Epithelial cell of proximal tubule (primary cell): ENCODE data around the gene NFKBIE. TPM values are rescaled to one million over a fixed set of nuclear protein-coding genes. Genes with fewer than 3 reads are reported as not detected.

Source experiments
- DNase-seq: peaks from one replicate; pipeline ENCODE4 v3.0.0-alpha.2; 2011; ENCODE audit warnings: low read depth
- H3K4me3 ChIP-seq: 2 replicates; pipeline ENCODE4 v1.5.1; 2011; ENCODE audit warnings: low read depth, mild to moderate bottlenecking, low read length
- total RNA-seq: library from RNA; depleted of rRNA; stranded (reverse); fragments of >200 nt; gene quantifications from 2 replicates; pipeline ENCODE4 v1.2.3, GENCODE V29; 2015
- TF ChIP-seq, protein P1 (sequence below): conservative IDR thresholded peaks from 2 replicates; pipeline ENCODE4 v1.5.1; 2012; ENCODE audit warnings: low read depth, mild to moderate bottlenecking, low read length

Gene NFKBIE
- total RNA-seq, 1 donor from 2014 or later: 131 TPM

DNA sequence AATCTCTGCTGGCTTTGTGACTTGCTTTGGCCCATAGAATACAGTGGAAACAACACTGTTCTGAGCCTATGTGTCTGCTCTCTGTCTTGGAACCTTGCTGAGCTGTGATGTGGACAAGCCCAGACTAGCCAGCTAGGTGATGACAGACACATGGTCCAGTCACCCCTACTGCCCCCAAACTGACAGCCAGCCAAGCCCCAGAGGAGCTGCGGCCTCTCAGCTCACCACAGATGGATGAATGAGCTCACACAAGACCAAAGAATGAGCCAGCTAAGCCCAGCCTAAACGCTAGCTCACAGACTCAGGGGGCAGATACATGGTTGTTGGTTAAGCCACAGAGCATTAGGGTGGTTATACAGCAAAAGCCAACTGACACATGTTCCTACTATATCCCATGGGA lies 43.7 kb upstream of the NFKBIE start:
- H3K4me3 ChIP-seq: no peak overlapping the region
- DNase-seq: no peak
- TF ChIP-seq, protein P1, sequence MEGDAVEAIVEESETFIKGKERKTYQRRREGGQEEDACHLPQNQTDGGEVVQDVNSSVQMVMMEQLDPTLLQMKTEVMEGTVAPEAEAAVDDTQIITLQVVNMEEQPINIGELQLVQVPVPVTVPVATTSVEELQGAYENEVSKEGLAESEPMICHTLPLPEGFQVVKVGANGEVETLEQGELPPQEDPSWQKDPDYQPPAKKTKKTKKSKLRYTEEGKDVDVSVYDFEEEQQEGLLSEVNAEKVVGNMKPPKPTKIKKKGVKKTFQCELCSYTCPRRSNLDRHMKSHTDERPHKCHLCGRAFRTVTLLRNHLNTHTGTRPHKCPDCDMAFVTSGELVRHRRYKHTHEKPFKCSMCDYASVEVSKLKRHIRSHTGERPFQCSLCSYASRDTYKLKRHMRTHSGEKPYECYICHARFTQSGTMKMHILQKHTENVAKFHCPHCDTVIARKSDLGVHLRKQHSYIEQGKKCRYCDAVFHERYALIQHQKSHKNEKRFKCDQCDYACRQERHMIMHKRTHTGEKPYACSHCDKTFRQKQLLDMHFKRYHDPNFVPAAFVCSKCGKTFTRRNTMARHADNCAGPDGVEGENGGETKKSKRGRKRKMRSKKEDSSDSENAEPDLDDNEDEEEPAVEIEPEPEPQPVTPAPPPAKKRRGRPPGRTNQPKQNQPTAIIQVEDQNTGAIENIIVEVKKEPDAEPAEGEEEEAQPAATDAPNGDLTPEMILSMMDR: no peak

DNA sequence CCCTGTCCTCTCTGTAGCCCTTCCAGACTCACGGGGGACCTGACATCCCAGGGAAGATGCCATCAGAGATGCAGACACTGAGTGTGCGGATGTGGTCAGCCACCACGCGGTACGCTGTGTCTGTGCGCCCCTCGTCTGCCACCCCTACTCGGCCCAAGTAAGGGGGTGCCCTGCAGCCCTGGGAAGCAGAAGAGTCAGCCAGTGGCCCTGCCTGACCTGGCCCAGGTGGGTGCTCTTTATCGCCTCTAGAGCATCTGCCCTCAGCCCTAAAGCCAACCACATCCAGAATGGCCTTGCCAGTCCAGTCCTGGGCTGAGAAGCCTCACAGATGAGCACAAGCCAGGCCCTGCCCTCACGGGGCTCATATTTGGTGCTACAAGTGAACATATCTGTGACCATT lies 41.9 kb upstream of the NFKBIE start:
- H3K4me3 ChIP-seq: no peak overlapping the region
- no peak for DNase-seq
- TF ChIP-seq, protein P1: no peak

DNA sequence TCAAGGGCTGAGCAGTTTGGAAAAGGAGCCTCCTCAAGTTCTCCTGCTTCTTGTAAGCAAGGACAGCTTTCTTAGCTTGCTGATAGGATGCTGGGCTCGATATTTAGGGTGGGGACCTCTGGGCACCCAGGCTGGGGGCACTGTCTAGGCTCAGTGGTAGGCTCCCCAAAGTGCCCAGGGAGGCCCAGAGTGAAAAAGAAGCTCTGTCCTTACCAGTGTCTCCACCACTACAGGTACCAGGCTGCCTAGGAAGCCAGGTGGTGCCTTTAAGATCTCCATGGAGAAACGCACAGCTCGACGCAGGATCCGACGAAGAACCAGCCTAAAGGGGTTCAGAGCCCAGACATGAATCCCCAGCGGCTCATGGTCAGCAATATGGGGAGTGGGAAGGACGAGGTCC lies 41.4 kb upstream of the NFKBIE start:
- H3K4me3 ChIP-seq: no peak overlapping the region
- TF ChIP-seq, protein P1: no peak
- DNase-seq: no peak

DNA sequence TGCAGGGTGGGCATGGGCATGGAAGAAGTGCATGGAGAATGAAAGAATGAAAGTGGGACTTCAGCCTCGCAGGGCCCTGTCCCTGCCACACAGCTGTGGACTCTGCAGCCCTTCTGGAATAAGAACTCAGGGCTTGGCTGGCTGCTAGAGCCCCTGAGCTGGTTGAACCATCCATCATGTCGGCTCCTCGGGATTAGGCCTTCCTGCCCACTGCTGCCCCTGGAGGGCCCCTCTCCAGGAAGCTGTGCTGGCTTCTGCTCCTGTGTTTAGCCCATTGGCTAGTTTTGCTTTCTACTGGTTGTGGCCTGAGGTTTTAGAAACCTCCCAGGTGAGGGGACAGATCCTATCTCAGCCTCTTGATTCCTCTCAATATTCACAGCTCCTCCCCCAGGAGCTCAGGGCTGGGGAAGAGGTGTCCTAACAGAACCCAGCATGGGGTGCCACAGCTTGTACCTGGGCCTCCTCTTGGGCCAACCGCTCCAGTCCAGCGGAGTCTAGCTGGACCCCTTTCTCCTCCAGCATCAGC lies 39.9 kb upstream of the NFKBIE start:
- TF ChIP-seq, protein P1: no peak
- H3K4me3 ChIP-seq: no peak overlapping the region
- no peak for DNase-seq

DNA sequence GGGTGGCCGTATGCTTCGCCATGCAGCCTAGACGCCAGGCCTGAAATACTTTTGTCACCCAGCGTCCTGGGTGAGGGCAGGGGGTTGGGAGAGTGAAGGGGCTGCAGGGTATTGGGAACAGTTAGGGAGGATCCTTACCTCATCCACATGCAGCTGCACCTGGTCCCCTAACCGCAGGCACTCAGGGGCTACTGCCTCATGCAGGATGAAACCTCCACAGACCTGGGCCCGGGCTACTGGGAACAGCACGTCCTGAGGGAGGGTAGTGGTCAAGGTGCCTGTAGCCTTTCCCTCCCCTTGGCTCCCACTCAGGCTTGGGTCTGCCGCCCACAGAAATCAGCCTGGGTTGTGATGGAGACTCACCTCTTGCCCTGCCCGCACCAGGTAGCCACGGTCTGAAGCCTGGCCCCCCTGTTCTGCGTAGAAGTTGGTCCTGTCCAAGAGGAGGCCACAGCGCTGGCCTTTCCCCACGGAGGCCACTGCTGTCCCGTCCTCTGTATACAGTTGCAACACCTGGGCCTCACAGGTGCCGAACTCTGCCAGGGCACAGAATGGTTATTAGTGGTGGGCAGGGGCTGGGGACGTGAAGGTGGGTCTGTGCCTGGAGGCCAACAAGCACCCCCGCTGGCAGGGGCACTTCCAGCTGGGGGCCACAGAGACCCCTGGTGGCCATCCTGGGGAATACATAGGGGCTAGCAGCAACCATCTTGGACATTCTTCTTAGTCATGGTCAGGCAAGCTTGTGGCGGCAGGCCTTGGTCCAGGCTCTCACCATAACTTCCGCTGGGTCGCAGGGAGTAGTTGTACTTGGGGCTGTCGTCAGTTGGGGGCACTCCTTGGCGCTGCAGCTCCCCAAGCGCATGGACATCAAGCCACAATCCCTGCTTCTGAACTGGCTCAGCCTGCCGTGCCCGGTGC lies 39.2 kb upstream of the NFKBIE start:
- H3K4me3 ChIP-seq: no peak overlapping the region
- no peak for DNase-seq
- TF ChIP-seq, protein P1: peak; percentile 78

DNA sequence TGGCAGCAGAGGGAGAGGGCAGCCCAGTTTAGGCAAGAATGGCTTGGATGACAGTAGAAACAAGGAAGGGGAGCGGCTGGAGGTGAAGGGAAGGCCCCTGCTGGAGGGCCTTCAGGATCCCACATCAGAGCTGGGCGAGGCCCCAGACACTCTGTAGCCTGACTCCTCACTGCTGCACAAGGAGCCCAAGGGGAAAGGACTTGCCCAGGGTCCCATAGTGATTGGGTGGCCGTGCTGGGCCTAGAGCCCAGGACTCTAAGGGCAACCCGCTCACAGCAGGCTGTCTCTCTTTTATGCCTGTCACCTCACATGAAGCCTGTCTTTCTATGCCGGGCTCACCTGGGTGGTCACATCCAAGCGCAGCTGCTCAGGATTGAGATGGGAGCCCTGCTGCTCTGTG lies 38.5 kb upstream of the NFKBIE start:
- TF ChIP-seq, protein P1: no peak
- no peak for DNase-seq
- no peak overlapping the region for H3K4me3 ChIP-seq

DNA sequence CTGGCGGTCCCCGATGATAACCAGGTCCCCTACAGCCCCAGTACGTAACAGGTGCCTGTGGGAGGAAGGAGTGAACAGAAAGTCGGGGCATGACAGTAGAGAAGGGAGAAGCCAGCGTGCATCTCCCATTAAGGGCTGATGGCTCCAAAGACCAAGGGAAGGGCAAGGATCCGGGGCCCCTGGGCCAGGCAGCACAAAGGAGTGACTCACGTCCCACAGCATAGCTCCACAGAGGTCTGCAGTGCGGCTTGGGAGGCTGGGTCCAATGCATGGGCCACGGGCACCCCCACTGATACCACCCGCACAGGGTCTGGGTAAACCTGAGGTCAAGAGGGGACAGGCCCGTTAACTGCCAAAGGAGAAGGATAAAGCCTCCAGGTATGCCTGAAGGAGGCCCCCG lies 37.5 kb upstream of the NFKBIE start:
- DNase-seq: no peak
- H3K4me3 ChIP-seq: no peak overlapping the region
- TF ChIP-seq, protein P1: no peak
